AG04450 (cell line): ENCODE measurements around the gene ALDH7A1. TPM values are rescaled to one million over a fixed set of nuclear protein-coding genes. Genes with fewer than 3 reads are reported as not detected.

Experiments
- CTCF ChIA-PET: fragments of 300-600, 350-600 bp; formaldehyde crosslinking; extraction: SDS; loops from one replicate; lab custom pipeline; 2022; ENCODE audit warnings: antibody characterized with exemption, inconsistent platforms; lab: Charles Lee
- POLR2A ChIA-PET: fragments of 350-600 bp; formaldehyde crosslinking; extraction: SDS; loops from one replicate; lab custom pipeline; 2021; ENCODE audit warnings: antibody characterized with exemption, inconsistent platforms; lab: Yijun Ruan, JAX
- DNase-seq: peaks from one replicate; pipeline ENCODE4 v3.0.0-alpha.2; 2011; ENCODE audit warnings: low read depth, low spot score
- H3K27ac ChIP-seq: one replicate; pipeline ENCODE4 v1.5.1; 2012; ENCODE audit warnings: low read depth, low read length, control low read depth
- H3K27me3 ChIP-seq: one replicate; pipeline ENCODE4 v1.6.0; 2012; ENCODE audit warnings: low read length; ENCODE audit not compliant: control insufficient read depth, insufficient read depth
- H3K4me3 ChIP-seq: 2 replicates; pipeline ENCODE4 v1.5.1; 2011; ENCODE audit warnings: mild to moderate bottlenecking, low read depth, low read length, control low read depth
- H3K9me3 ChIP-seq: 2 replicates; pipeline ENCODE4 v1.5.1; 2012; ENCODE audit warnings: low read length; ENCODE audit not compliant: control insufficient read depth, insufficient read depth
- polyA plus RNA-seq: library from polyadenylated mRNA; depleted of rRNA; stranded (reverse); fragments of >200 nt; gene quantifications from 2 replicates; pipeline ENCODE4 v1.2.3, GENCODE V29; 2011
- TF ChIP-seq, protein P1 (sequence below): IDR thresholded peaks from 2 replicates; pipeline ENCODE4 v1.5.1; 2011; ENCODE audit warnings: low read depth, low read length, control low read depth, inconsistent platforms

ALDH7A1 gene
- polyA plus RNA-seq, 1 experiment: 97.2 TPM

DNA sequence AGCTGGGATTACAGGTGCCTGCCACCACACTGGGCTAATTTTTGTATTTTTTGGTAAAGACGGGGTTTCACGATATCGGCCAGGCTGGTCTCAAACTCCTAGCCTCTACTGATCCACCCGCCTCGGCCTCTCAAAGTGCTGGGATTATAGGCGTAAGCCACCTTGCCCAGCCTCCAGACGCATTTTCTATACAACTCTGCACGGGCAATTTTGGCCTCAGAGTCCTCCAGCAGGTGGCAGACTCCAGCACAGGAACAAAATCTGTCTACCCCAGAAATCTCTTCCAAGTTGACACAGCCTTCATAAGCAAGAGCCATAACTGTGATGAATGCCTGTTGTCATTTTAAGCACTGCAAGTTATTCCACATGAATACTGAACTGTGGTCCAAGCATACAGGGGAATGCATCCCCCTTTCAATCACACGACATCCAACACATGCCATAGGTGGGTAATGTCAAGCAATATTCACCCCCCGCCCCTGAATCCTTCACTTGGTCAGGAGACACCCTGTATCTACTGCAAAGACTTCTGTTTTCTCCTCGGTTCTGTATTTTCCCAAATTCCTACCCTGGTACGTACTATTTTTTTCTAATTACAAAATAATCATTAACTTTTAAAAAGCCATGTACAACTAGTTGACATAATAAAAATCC, 50.8 kb downstream of the ALDH7A1 start:
- H3K27ac ChIP-seq: no peak overlapping the region
- no peak for DNase-seq
- H3K27me3 ChIP-seq: no peaks in the 10 kb centered on the region
- POLR2A ChIA-PET: interaction anchor here (0.7 kb wide), 1 partner anchor 188 kb away, joined by 4 read pairs; no protein-coding TSS in a partner anchor
- H3K4me3 ChIP-seq: no peak overlapping the region
- CTCF ChIA-PET: interaction anchor here (0.6 to 14.5 kb wide), 5 partner anchors 14 to 258 kb away, joined by 3 to 270 read pairs (median 10); no protein-coding TSS in a partner anchor
- TF ChIP-seq, protein P1, sequence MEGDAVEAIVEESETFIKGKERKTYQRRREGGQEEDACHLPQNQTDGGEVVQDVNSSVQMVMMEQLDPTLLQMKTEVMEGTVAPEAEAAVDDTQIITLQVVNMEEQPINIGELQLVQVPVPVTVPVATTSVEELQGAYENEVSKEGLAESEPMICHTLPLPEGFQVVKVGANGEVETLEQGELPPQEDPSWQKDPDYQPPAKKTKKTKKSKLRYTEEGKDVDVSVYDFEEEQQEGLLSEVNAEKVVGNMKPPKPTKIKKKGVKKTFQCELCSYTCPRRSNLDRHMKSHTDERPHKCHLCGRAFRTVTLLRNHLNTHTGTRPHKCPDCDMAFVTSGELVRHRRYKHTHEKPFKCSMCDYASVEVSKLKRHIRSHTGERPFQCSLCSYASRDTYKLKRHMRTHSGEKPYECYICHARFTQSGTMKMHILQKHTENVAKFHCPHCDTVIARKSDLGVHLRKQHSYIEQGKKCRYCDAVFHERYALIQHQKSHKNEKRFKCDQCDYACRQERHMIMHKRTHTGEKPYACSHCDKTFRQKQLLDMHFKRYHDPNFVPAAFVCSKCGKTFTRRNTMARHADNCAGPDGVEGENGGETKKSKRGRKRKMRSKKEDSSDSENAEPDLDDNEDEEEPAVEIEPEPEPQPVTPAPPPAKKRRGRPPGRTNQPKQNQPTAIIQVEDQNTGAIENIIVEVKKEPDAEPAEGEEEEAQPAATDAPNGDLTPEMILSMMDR: peak; percentile 60
- no peaks in the 10 kb centered on the region for H3K9me3 ChIP-seq

DNA sequence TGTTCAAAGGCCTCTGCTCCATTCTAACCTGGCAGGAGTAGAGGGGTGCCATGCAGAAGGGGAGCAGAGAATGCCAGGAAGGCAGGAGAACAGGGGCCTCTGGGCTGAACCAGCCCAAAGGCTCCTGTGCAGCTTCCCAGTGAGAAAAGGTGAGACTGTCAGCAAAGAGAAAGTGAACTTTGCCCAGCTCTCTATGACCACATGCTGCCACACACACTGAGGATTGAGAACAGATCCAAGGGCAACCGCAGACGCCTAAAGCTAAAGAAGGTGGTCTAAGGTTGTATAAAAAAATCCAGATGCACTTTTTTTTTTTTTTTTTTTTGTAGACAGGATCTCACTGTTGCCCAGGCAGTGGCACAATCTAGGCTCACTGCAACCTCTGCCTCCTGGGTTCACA, 51.4 kb downstream of the ALDH7A1 start:
- Histone ChIP-seq H3K27me3 (no peaks in the 10 kb centered on the region), H3K27ac (no peak overlapping the region), H3K9me3 (no peaks in the 10 kb centered on the region), H3K4me3 (no peak overlapping the region)
- no peak for DNase-seq
- ChIA-PET POLR2A (interaction anchor here (0.7 kb wide), 1 partner anchor 188 kb away, joined by 4 read pairs; no protein-coding TSS in a partner anchor), CTCF (interaction anchor here (0.6 to 14.5 kb wide), 10 partner anchors 10 to 258 kb away, joined by 3 to 270 read pairs (median 4); no protein-coding TSS in a partner anchor)
- TF ChIP-seq, protein P1: no peak

DNA sequence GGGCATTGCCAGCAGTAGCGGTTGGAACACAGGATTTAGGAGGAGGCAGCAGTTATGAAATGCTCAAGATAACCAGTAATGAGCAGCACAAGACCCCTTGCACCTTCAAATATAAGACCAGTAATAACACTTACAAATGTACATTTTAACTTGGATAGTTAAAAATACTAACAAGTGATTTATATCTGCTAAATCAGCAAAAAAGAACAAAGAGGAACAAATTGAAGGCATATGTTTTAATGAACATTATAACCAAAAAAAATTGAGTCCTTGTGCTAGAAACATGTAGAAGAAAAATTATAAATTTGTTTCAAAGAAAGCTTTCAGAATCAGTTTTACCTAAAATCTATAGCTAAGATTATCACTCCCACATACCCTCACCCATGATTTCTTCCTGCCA, 52.0 kb downstream of the ALDH7A1 start:
- ChIA-PET POLR2A (no interaction called here), CTCF (interaction anchor here (0.7 to 14.5 kb wide), 9 partner anchors 9 to 259 kb away, joined by 3 to 270 read pairs (median 4); no protein-coding TSS in a partner anchor)
- TF ChIP-seq, protein P1: no peak

DNA sequence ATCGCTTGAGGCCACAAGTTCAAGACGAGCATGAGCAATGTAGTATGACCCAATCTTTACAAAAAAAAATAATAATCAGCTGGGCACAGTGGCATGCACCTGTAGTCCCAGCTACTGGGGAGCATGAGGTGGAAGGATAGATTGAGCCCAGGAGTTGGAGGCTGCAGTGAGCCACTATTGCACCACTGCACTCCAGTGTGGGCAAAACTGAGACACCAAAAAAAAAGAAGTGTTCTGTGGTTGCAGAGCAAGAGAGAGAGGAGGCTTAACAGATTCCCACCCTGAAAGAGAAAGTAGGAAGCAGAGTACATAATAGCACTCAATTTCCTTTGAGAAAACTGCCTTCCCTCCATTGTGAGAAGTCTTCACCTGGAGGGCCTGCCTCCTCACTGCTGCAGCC, 52.6 kb downstream of the ALDH7A1 start:
- H3K4me3 ChIP-seq: no peak overlapping the region
- ChIA-PET POLR2A (no interaction called here), CTCF (interaction anchor here (1.0 to 14.5 kb wide), 5 partner anchors 50 to 259 kb away, joined by 4 to 270 read pairs (median 7); no protein-coding TSS in a partner anchor)
- no peaks in the 10 kb centered on the region for H3K27me3 ChIP-seq
- no peak overlapping the region for H3K27ac ChIP-seq
- H3K9me3 ChIP-seq: no peaks in the 10 kb centered on the region; the same call in 1 of the 2 replicates
- DNase-seq: no peak
- TF ChIP-seq, protein P1: no peak

More for the DNA sequence above, 52.0 kb downstream of the ALDH7A1 start:
- DNase-seq: no peak
- Histone ChIP-seq H3K27ac (no peak overlapping the region), H3K27me3 (no peaks in the 10 kb centered on the region), H3K9me3 (no peaks in the 10 kb centered on the region), H3K4me3 (no peak overlapping the region)

DNA sequence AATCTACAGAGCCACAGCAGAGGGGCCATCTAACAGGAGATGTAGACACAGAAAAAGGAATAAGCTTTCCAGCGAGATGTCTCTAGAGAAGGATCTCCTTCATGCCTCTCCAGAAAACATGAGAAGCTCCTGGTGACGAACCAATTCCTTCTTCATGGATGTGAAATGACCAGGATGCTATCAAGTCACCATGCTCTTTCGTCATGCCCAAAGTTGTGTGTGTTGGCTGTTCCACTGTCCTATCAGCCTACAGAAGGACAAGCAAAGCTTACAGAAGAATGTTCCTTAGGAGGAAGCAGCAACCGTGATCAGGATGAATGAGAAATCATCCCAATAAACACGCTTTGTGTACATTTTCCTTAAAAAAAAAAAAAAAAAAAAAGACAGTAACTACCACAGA, 54.4 kb downstream of the ALDH7A1 start:
- ChIA-PET POLR2A (no interaction called here), CTCF (interaction anchor here (0.5 to 14.5 kb wide), 6 partner anchors 9 to 559 kb away, joined by 3 to 270 read pairs (median 19); no protein-coding TSS in a partner anchor)
- Histone ChIP-seq H3K27me3 (no peaks in the 10 kb centered on the region), H3K27ac (no peak overlapping the region), H3K4me3 (no peak overlapping the region), H3K9me3 (no peaks in the 10 kb centered on the region; the same call in 1 of the 2 replicates)
- TF ChIP-seq, protein P1: no peak
- no peak for DNase-seq
